Measurements from ENCODE around the gene KAZN.

DNA sequence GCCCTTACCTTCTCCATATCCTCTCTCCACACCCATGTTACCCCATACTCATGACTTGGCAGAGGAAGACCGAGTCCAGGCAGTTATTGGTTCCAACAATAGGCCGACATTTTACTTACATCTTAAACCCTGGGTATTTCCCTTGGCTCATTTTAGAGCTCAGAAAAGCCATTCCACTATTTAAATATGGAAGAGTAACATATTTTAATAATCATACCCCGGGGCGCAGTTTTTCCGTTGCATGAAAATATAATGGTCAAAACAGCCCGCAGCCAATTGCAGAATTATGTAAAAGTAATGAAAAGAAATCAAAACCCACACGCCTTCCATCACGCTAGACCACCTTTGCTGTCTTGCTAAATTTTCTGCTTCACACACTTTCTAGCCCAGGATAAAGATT, 48.5 kb downstream of the KAZN start:
- TF ChIP-seq, protein P1, sequence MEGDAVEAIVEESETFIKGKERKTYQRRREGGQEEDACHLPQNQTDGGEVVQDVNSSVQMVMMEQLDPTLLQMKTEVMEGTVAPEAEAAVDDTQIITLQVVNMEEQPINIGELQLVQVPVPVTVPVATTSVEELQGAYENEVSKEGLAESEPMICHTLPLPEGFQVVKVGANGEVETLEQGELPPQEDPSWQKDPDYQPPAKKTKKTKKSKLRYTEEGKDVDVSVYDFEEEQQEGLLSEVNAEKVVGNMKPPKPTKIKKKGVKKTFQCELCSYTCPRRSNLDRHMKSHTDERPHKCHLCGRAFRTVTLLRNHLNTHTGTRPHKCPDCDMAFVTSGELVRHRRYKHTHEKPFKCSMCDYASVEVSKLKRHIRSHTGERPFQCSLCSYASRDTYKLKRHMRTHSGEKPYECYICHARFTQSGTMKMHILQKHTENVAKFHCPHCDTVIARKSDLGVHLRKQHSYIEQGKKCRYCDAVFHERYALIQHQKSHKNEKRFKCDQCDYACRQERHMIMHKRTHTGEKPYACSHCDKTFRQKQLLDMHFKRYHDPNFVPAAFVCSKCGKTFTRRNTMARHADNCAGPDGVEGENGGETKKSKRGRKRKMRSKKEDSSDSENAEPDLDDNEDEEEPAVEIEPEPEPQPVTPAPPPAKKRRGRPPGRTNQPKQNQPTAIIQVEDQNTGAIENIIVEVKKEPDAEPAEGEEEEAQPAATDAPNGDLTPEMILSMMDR (optimal IDR thresholded peaks at IDR 0.05 in 1 of 3, IDR thresholded peaks at IDR 0.05 in 1 of 3, conservative IDR thresholded peaks at IDR 0.05 in 1 of 3; ENCODE audit: extremely low read depth in 1 of 3, insufficient read depth in 2 of 3, low read length in 3 of 3), result no peak
- TF ChIP-seq EZH2 (IDR thresholded peaks at IDR 0.05; ENCODE audit: low read length), result no peak
